Gastroesophageal sphincter (tissue), 4 donors: ENCODE data around the gene GRIFIN. TPM values are rescaled to one million over a fixed set of nuclear protein-coding genes. Genes with fewer than 3 reads are reported as not detected.

Experiments used
- ATAC-seq: fragments of 150-250 bp; one replicate; pipeline ENCODE4 v1.9.1; 2016; ENCODE audit warnings: mild to moderate bottlenecking, moderate library complexity
- H3K27ac ChIP-seq, 4 donors: fragments of 200-600 bp; sonication (generic) in 3 of 4; 1 replicate in 3 of 4; 2 replicates in 1 of 4; pipeline ENCODE4 v1.5.1; 2016 to 2019
- H3K27me3 ChIP-seq: fragments of 200-600 bp; sonication (generic); one replicate; pipeline ENCODE4 v1.5.1; 2019
- H3K36me3 ChIP-seq, 2 donors: fragments of 200-600 bp; sonication (generic); one replicate each; pipeline ENCODE4 v1.5.1; 2019; ENCODE audit warnings: control low read depth in 1 of 2
- H3K4me1 ChIP-seq, 3 donors: fragments of 200-600 bp; sonication (generic); 1 replicate in 2 of 3; 2 replicates in 1 of 3; pipeline ENCODE4 v1.5.1; 2016 to 2019; ENCODE audit warnings: control low read depth in 2 of 3
- H3K4me3 ChIP-seq, 2 donors: fragments of 200-600 bp; sonication (generic); one replicate each; pipeline ENCODE4 v1.5.1; 2019; ENCODE audit warnings: mild to moderate bottlenecking in 1 of 2, moderate library complexity in 1 of 2
- H3K9me3 ChIP-seq, 3 donors: fragments of 200-600 bp; sonication (generic); one replicate each; pipeline ENCODE4 v1.5.1; 2017 to 2019; ENCODE audit warnings: control low read depth in 2 of 3
- CTCF ChIP-seq, 4 experiments: fragments of 200-600 bp in 2 of 4; fragments of 450-650 bp in 2 of 4; sonication (generic) in 1 of 4; IDR thresholded peaks; one replicate each; pipeline ENCODE4 v1.5.1; 2017 to 2019; ENCODE audit warnings: antibody characterized with exemption in 4 of 4, mild to moderate bottlenecking in 2 of 4, moderate library complexity in 2 of 4
- EP300 ChIP-seq: sonication (generic); formaldehyde crosslinking; IDR thresholded peaks from one replicate; pipeline ENCODE4 v1.6.1; 2017; ENCODE audit warnings: antibody characterized with exemption, mild to moderate bottlenecking
- POLR2A ChIP-seq, 2 donors: fragments of 450-650 bp; IDR thresholded peaks; one replicate each; pipeline ENCODE4 v1.6.1; 2017; ENCODE audit warnings: antibody characterized with exemption in 2 of 2, mild to moderate bottlenecking in 2 of 2, moderate library complexity in 1 of 2
- POLR2AphosphoS5 ChIP-seq: sonication (generic); formaldehyde crosslinking; IDR thresholded peaks from one replicate; pipeline ENCODE4 v1.6.1; 2017; ENCODE audit warnings: antibody characterized with exemption
- WGBS, 2 donors: methylation state at CpG; one replicate each; pipeline ENCODE4 v1.1.5; 2018; ENCODE audit warnings: low coverage in 1 of 2; 5-methylcytosine and 5-hydroxymethylcytosine counted together
- total RNA-seq, 4 donors: library from RNA; depleted of rRNA; stranded (reverse); fragments of >200 nt; gene quantifications; one replicate each; pipeline ENCODE4 v1.1.0, GENCODE V29; 2016

GRIFIN gene
- total RNA-seq, 4 donors from 2014 or later = not detected

- no peak for ATAC-seq
- H3K27me3 ChIP-seq = peaks cover 85% of the 10 kb centered on the region
- no peak overlapping the region for H3K27ac ChIP-seq
- WGBS, 2 donors = 100% methylated on average over 1 of the region's 3 CpGs; no CpG with 5 or more reads in 1 of the 2 donors
- no peak for TF ChIP-seq POLR2A (IDR thresholded peaks at IDR 0.05)
- no peak for TF ChIP-seq CTCF (IDR thresholded peaks at IDR 0.05)
- no peak for TF ChIP-seq EP300
- no peak for TF ChIP-seq POLR2AphosphoS5
- H3K9me3 ChIP-seq = no peaks in the 10 kb centered on the region
- no peak overlapping the region for H3K4me3 ChIP-seq
- H3K36me3 ChIP-seq = no peaks in the 10 kb centered on the region
- H3K4me1 ChIP-seq = peaks cover 0 to 36% (median 0%) of the 10 kb centered on the region in 3 donors
These were observed 20.9 kb upstream of the GRIFIN start for GRCh38 chr7:2497065-2497464.

- Histone ChIP-seq H3K27me3 (peaks cover 78% of the 10 kb centered on the region), H3K4me3 (no peak overlapping the region), H3K36me3 (no peaks in the 10 kb centered on the region), H3K9me3 (no peaks in the 10 kb centered on the region), H3K4me1 (peaks cover 0 to 36% (median 0%) of the 10 kb centered on the region in 3 donors), H3K27ac (no peak overlapping the region)
- 78% methylated on average over 5 of the region's 9 CpGs; no CpG with 5 or more reads in 1 of the 2 donors for WGBS, 2 donors
- TF ChIP-seq POLR2AphosphoS5 (no peak), CTCF (IDR thresholded peaks at IDR 0.05) (no peak), EP300 (no peak), POLR2A (IDR thresholded peaks at IDR 0.05) (no peak)
- no peak for ATAC-seq
These were observed 20.2 kb upstream of the GRIFIN start for GRCh38 chr7:2496375-2496774.

GRCh38 chr7:2495418-2496299, 19.5 kb upstream of the GRIFIN start:
- Histone ChIP-seq H3K36me3 (no peaks in the 10 kb centered on the region), H3K4me1 (peaks cover 0 to 36% (median 0%) of the 10 kb centered on the region in 3 donors), H3K4me3 (no peak overlapping the region), H3K27ac (no peak overlapping the region), H3K27me3 (peaks cover 77% of the 10 kb centered on the region), H3K9me3 (no peaks in the 10 kb centered on the region)
- ATAC-seq = no peak
- WGBS, 2 donors = 72 to 75% methylated on average over 5 to 12 of the region's 25 CpGs
- TF ChIP-seq CTCF (IDR thresholded peaks at IDR 0.05) (no peak), POLR2A (IDR thresholded peaks at IDR 0.05) (no peak), POLR2AphosphoS5 (no peak), EP300 (no peak)

GRCh38 chr7:2494191-2495130, 18.3 kb upstream of the GRIFIN start:
- TF ChIP-seq EP300 = no peak
- TF ChIP-seq POLR2A (IDR thresholded peaks at IDR 0.05) = no peak
- TF ChIP-seq CTCF (IDR thresholded peaks at IDR 0.05) = no peak
- TF ChIP-seq POLR2AphosphoS5 = no peak
- no peak for ATAC-seq
- 17% methylated on average over 1 of the region's 32 CpGs; no CpG with 5 or more reads in 1 of the 2 donors for WGBS, 2 donors
- Histone ChIP-seq H3K9me3 (no peaks in the 10 kb centered on the region), H3K27me3 (peaks cover 65% of the 10 kb centered on the region), H3K4me3 (no peak overlapping the region), H3K36me3 (no peaks in the 10 kb centered on the region), H3K27ac (no peak overlapping the region), H3K4me1 (peaks cover 0 to 41% (median 6%) of the 10 kb centered on the region in 3 donors)
